Activated naive CD4-positive, alpha-beta T cell treated with anti-CD3 and anti-CD28 coated beads, Interleukin-2, amount 50 U/mL, for 16 hours (primary cell): ENCODE results near the gene IGHMBP2.
"Not testable (repeated sequence)": the region's sequence is repeated elsewhere in the genome, so short reads cannot be mapped to it uniquely, and the experiment has no call there.

Source experiments
- DNase-seq: peaks from one replicate; pipeline ENCODE4 v3.0.0-alpha.2; 2020

Gene IGHMBP2

GRCh38 chr11:68965901-68966853, 62.5 kb downstream of the IGHMBP2 start:
- DNase-seq = no peak

GRCh38 chr11:68966894-68967780, 63.4 kb downstream of the IGHMBP2 start:
- no peak for DNase-seq

- no peak for DNase-seq
These were observed 64.9 kb downstream of the IGHMBP2 start for GRCh38 chr11:68968306-68969250.

GRCh38 chr11:68969386-68969785, 65.7 kb downstream of the IGHMBP2 start:
- DNase-seq = no peak

- DNase-seq = no peak
These were observed 67.4 kb downstream of the IGHMBP2 start for GRCh38 chr11:68970921-68971636.

GRCh38 chr11:68973219-68973618, 69.5 kb downstream of the IGHMBP2 start:
- no peak for DNase-seq

- not testable (repeated sequence) for DNase-seq
These were observed 70.0 kb downstream of the IGHMBP2 start for GRCh38 chr11:68973706-68974105.

GRCh38 chr11:68974421-68975194, 70.9 kb downstream of the IGHMBP2 start:
- no peak for DNase-seq

- no peak for DNase-seq
These were observed 72.4 kb downstream of the IGHMBP2 start for GRCh38 chr11:68976095-68976494.

- DNase-seq = no peak
These were observed 72.9 kb downstream of the IGHMBP2 start for GRCh38 chr11:68976563-68976962.

GRCh38 chr11:68977781-68978625, 74.3 kb downstream of the IGHMBP2 start:
- DNase-seq = no peak

- no peak for DNase-seq
These were observed 74.9 kb downstream of the IGHMBP2 start for GRCh38 chr11:68978626-68978930.

GRCh38 chr11:68978931-68979594, 75.4 kb downstream of the IGHMBP2 start:
- DNase-seq = no peak

- no peak for DNase-seq
These were observed 76.5 kb downstream of the IGHMBP2 start for GRCh38 chr11:68979931-68980775.

- DNase-seq = no peak
These were observed 77.0 kb downstream of the IGHMBP2 start, which contains the start of gene MRGPRD for GRCh38 chr11:68980776-68981065. Gene MRGPRD (minus strand): TSS chr11:68980986. CDS start chr11:68980986, 0 bp downstream.

- DNase-seq = no peak
These were observed 78.4 kb downstream of the IGHMBP2 start for GRCh38 chr11:68982134-68982533.

- no peak for DNase-seq
These were observed 80.1 kb downstream of the IGHMBP2 start for GRCh38 chr11:68983801-68984200.

- DNase-seq = no peak
These were observed 83.5 kb downstream of the IGHMBP2 start for GRCh38 chr11:68987211-68987610.

GRCh38 chr11:68988491-68988890, 84.8 kb downstream of the IGHMBP2 start:
- no peak for DNase-seq
